Skeletal muscle satellite cell (primary cell): ENCODE data around the gene MBLAC1.
A peak's percentile ranks its signal among the peaks of the same experiment; 100 is the strongest.

Experiments
- H3K27me3 ChIP-seq: 2 replicates; pipeline ENCODE4 v1.7.0; 2013; ENCODE audit warnings: low read length; ENCODE audit not compliant: control insufficient read depth, insufficient read depth
- H3K36me3 ChIP-seq: 2 replicates; pipeline ENCODE4 v1.7.0; 2013; ENCODE audit warnings: mild to moderate bottlenecking, control low read depth, low read length; ENCODE audit not compliant: insufficient read depth
- H3K4me1 ChIP-seq: 2 replicates; pipeline ENCODE4 v1.7.0; 2013; ENCODE audit warnings: low read length; ENCODE audit not compliant: control insufficient read depth, insufficient read depth
- H3K4me2 ChIP-seq: 2 replicates; pipeline ENCODE4 v1.7.0; 2013; ENCODE audit warnings: mild to moderate bottlenecking, low read length
- H3K4me3 ChIP-seq: 2 replicates; pipeline ENCODE4 v1.7.0; 2013; ENCODE audit warnings: low read length
- H3K9ac ChIP-seq: 2 replicates; pipeline ENCODE4 v1.7.0; 2013; ENCODE audit warnings: mild to moderate bottlenecking, low read depth, low read length, moderate library complexity
- H3K9me3 ChIP-seq: replicated peaks from 2 replicates; pipeline ENCODE4 v1.7.0; 2013; ENCODE audit warnings: mild to moderate bottlenecking, control low read depth, low read length
- small RNA-seq: library from RNA; depleted of rRNA; stranded (forward); fragments of <200 nt; gene quantifications from one replicate; pipeline ENCODE3, GENCODE V24; 2012

The MBLAC1 gene

GRCh38 chr7:100171087-100171681 lies 44.4 kb downstream of the MBLAC1 start:
- Histone ChIP-seq H3K36me3 (peaks cover 3% of the 10 kb centered on the region), H3K9me3 (no peaks in the 10 kb centered on the region), H3K9ac (no peak overlapping the region), H3K4me2 (no peak overlapping the region), H3K27me3 (no peaks in the 10 kb centered on the region), H3K4me1 (peaks cover 18% of the 10 kb centered on the region), H3K4me3 (no peak overlapping the region)

GRCh38 chr7:100171840-100172239 lies 45.1 kb downstream of the MBLAC1 start:
- Histone ChIP-seq H3K4me1 (peaks cover 23% of the 10 kb centered on the region), H3K36me3 (peaks cover 3% of the 10 kb centered on the region), H3K9me3 (no peaks in the 10 kb centered on the region), H3K4me2 (no peak overlapping the region), H3K27me3 (no peaks in the 10 kb centered on the region), H3K4me3 (no peak overlapping the region), H3K9ac (no peak overlapping the region)

- peaks cover 9% of the 10 kb centered on the region for H3K4me1 ChIP-seq
- H3K27me3 ChIP-seq = no peaks in the 10 kb centered on the region
- no peak overlapping the region for H3K4me2 ChIP-seq
- no peaks in the 10 kb centered on the region for H3K9me3 ChIP-seq
- no peak overlapping the region for H3K4me3 ChIP-seq
- peaks cover 3% of the 10 kb centered on the region for H3K36me3 ChIP-seq
- no peak overlapping the region for H3K9ac ChIP-seq
Measured at GRCh38 chr7:100173806-100174495, 47.2 kb downstream of the MBLAC1 start.

- H3K9me3 ChIP-seq = no peaks in the 10 kb centered on the region
- no peak overlapping the region for H3K4me2 ChIP-seq
- peaks cover 6% of the 10 kb centered on the region for H3K4me1 ChIP-seq
- no peaks in the 10 kb centered on the region for H3K27me3 ChIP-seq
- H3K4me3 ChIP-seq = no peak overlapping the region
- no peak overlapping the region for H3K9ac ChIP-seq
- peaks cover 3% of the 10 kb centered on the region for H3K36me3 ChIP-seq
Measured at GRCh38 chr7:100174582-100174981, 47.8 kb downstream of the MBLAC1 start.

- Histone ChIP-seq H3K4me1 (peaks cover 6% of the 10 kb centered on the region), H3K9ac (no peak overlapping the region), H3K4me3 (no peak overlapping the region), H3K4me2 (no peak overlapping the region), H3K9me3 (no peaks in the 10 kb centered on the region), H3K27me3 (no peaks in the 10 kb centered on the region), H3K36me3 (peaks cover 3% of the 10 kb centered on the region)
Measured at GRCh38 chr7:100175296-100175935, 48.6 kb downstream of the MBLAC1 start.

GRCh38 chr7:100176096-100177044 lies 49.6 kb downstream of the MBLAC1 start:
- H3K36me3 ChIP-seq = peaks cover 3% of the 10 kb centered on the region
- peak overlapping the region; percentile 94 for H3K4me2 ChIP-seq
- peaks cover 3% of the 10 kb centered on the region for H3K27me3 ChIP-seq
- peaks cover 6% of the 10 kb centered on the region for H3K4me1 ChIP-seq
- peak overlapping the region; percentile 83 for H3K4me3 ChIP-seq
- H3K9me3 ChIP-seq = no peaks in the 10 kb centered on the region
- H3K9ac ChIP-seq = peak overlapping the region; percentile 85

- no peaks in the 10 kb centered on the region for H3K9me3 ChIP-seq
- peak within 1 kb of the TSS; percentile 94 for H3K4me2 ChIP-seq
- H3K4me3 ChIP-seq = peak within 1 kb of the TSS; percentile 83
- peak within 1 kb of the TSS; percentile 85 for H3K9ac ChIP-seq
- H3K4me1 ChIP-seq = peaks cover 6% of the 10 kb centered on the region
- H3K27me3 ChIP-seq = peaks cover 3% of the 10 kb centered on the region
- H3K36me3 ChIP-seq = peaks cover 3% of the 10 kb centered on the region
Measured at GRCh38 chr7:100177045-100178001, 50.6 kb downstream of the MBLAC1 start, which contains the start of the genes GPC2 and STAG3. GPC2 (minus strand) TSS chr7:100177381; CDS start chr7:100177199, 182 bp downstream. STAG3 (plus strand) TSS chr7:100177918; CDS start chr7:100180557, 2,639 bp downstream.

Small RNA genes within 50 kb of the gene (small RNA-seq; reads per million reads assigned to genes)
- gene MIR106B (2,310 reads per million, percentile 99 among the genes with 10 or more reads in this experiment), gene MIR25 (554 reads per million, percentile 98 among the genes with 10 or more reads in this experiment), gene MIR93 (2,404 reads per million, percentile 99 among the genes with 10 or more reads in this experiment)
